ENCODE results near the gene SNX32. TPM values are rescaled to one million over a fixed set of nuclear protein-coding genes. Genes with fewer than 3 reads are reported as not detected.

The SNX32 gene
- total RNA-seq, result under 0.01 TPM in 1 of 2 replicates, not detected in the other

GRCh38 chr11:65833297-65834030 lies at the start of gene SNX32:
Gene SNX32 (plus strand): TSS chr11:65833963. CDS start chr11:65834066, 103 bp downstream.
- peak within 1 kb of the TSS; percentile 72 for H3K4me3 ChIP-seq (ENCODE audit: low read depth, low read length)
- peak; percentile 91 for DNase-seq (ENCODE audit: low read depth)
- TF ChIP-seq, protein P1, sequence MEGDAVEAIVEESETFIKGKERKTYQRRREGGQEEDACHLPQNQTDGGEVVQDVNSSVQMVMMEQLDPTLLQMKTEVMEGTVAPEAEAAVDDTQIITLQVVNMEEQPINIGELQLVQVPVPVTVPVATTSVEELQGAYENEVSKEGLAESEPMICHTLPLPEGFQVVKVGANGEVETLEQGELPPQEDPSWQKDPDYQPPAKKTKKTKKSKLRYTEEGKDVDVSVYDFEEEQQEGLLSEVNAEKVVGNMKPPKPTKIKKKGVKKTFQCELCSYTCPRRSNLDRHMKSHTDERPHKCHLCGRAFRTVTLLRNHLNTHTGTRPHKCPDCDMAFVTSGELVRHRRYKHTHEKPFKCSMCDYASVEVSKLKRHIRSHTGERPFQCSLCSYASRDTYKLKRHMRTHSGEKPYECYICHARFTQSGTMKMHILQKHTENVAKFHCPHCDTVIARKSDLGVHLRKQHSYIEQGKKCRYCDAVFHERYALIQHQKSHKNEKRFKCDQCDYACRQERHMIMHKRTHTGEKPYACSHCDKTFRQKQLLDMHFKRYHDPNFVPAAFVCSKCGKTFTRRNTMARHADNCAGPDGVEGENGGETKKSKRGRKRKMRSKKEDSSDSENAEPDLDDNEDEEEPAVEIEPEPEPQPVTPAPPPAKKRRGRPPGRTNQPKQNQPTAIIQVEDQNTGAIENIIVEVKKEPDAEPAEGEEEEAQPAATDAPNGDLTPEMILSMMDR (IDR thresholded peaks at IDR 0.05; ENCODE audit: insufficient read depth, low read depth, low read length), result no peak

- TF ChIP-seq, protein P1 (IDR thresholded peaks at IDR 0.05; ENCODE audit: insufficient read depth, low read depth, low read length), result no peak
- H3K4me3 ChIP-seq (ENCODE audit: low read depth, low read length), result no peak overlapping the region
- DNase-seq (ENCODE audit: low read depth), result no peak
Measured at GRCh38 chr11:65785319-65786007, 48.3 kb upstream of the SNX32 start.

GRCh38 chr11:65786008-65786785 lies 47.6 kb upstream of the SNX32 start:
- H3K4me3 ChIP-seq (ENCODE audit: low read depth, low read length), result no peak overlapping the region
- TF ChIP-seq, protein P1 (IDR thresholded peaks at IDR 0.05; ENCODE audit: insufficient read depth, low read depth, low read length), result no peak
- DNase-seq (ENCODE audit: low read depth), result no peak

DNA sequence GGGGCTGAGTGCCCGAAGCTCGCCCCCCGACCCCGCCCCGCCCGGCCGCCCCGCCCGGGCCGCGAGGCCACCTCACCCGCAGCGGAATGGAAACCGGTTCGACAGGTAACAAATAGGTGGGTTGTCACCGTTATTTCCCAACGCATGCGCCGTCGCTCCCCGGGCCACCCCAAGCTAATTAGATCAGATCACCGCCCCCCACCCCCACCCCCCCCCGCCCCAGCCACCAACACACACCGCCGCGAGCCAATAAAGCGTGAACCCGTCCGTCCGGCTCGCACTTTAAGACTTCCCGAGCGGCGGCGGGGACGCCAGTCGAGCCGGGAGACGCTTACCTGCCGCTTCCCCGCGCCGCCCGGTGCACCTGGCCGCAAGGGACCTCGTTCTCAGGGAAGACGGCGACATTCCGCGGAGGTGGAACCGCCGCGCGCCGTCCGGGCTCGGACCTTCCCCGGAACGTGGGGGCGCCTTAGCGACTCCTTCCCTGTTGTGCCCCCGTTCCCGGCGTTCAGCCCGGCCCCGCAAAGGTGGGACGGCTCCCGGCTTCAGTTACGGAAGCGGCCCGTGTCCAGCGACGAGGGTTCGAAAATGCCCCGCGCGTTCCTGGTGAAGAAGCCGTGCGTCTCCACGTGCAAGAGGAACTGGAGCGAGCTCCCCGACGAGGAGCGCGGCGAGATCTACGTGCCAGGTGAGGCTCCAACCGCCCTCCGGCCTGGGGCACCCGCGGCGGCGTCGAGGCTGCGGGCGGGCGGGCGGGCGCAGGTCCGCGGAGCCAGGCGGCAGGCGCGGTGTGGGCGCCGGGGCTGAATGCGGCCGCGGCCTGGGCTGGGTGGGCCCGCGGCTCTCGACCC lies 46.8 kb upstream of the SNX32 start, which contains the start of gene OVOL1:
OVOL1 (plus strand) TSS at position 278 of the 851 bp plus-strand sequence; CDS start at position 589, 311 bp downstream.
- no peak within 1 kb of the TSS for H3K4me3 ChIP-seq (ENCODE audit: low read depth, low read length)
- DNase-seq (ENCODE audit: low read depth), result no peak
- TF ChIP-seq, protein P1 (IDR thresholded peaks at IDR 0.05; ENCODE audit: insufficient read depth, low read depth, low read length), result no peak

- no peak for DNase-seq (ENCODE audit: low read depth)
- TF ChIP-seq, protein P1 (IDR thresholded peaks at IDR 0.05; ENCODE audit: insufficient read depth, low read depth, low read length), result no peak
- no peak overlapping the region for H3K4me3 ChIP-seq (ENCODE audit: low read depth, low read length)
Measured at GRCh38 chr11:65787649-65788622, 45.8 kb upstream of the SNX32 start.

Measured in fibroblast of villous mesenchyme (primary cell).